ENCODE results near the gene ADD3. TPM values are rescaled to one million over a fixed set of nuclear protein-coding genes. Genes with fewer than 3 reads are reported as not detected.

The ADD3 gene
- 100 to 1,000 TPM; 139 to 143 TPM for total RNA-seq
- long read RNA-seq, full-length matches to known transcripts: 176 of 284 reads
- long read RNA-seq, partial matches to known transcripts: 34 of 284 reads
- long read RNA-seq, other reads (novel, unspliced or antisense): 74 of 284 reads

GRCh38 chr10:110007701-110008517, at the start of gene ADD3:
ADD3 (plus strand) TSS chr10:110007984; CDS start chr10:110100654, 92,670 bp downstream.
- ATAC-seq: peak; percentile 78
- peak; percentile 95 to 98 for DNase-seq
- intact Hi-C loops (cut with DNase I, micrococcal nuclease): no loop called here

GRCh38 chr10:109958059-109958458, 49.7 kb upstream of the ADD3 start:
- intact Hi-C loops (cut with DNase I, micrococcal nuclease): no loop called here
- no peak for DNase-seq
- no peak for ATAC-seq

- ATAC-seq: no peak
- no peak for DNase-seq
- intact Hi-C loops (cut with DNase I, micrococcal nuclease): no loop called here
Observed at GRCh38 chr10:109959259-109960145, 48.3 kb upstream of the ADD3 start.

GRCh38 chr10:109960682-109961081, 47.1 kb upstream of the ADD3 start:
- ATAC-seq (no peak), DNase-seq (no peak)
- intact Hi-C loops (cut with DNase I, micrococcal nuclease): no loop called here

- ATAC-seq (peak; percentile 66), DNase-seq (peak in 1 of 2 donors; percentile 40)
Observed at GRCh38 chr10:109961174-109962001, 46.4 kb upstream of the ADD3 start.

GRCh38 chr10:109962247-109962646, 45.5 kb upstream of the ADD3 start:
- no peak for ATAC-seq
- intact Hi-C loops (cut with DNase I, micrococcal nuclease): no loop called here
- no peak for DNase-seq

More at GRCh38 chr10:109961174-109962001, 46.4 kb upstream of the ADD3 start:
- intact Hi-C loops (cut with DNase I, micrococcal nuclease): no loop called here

- ATAC-seq (no peak), DNase-seq (no peak)
- intact Hi-C loops (cut with DNase I, micrococcal nuclease): no loop called here
Observed at GRCh38 chr10:109963439-109963838, 44.3 kb upstream of the ADD3 start.

- no peak for DNase-seq
- no peak for ATAC-seq
- intact Hi-C loops (cut with DNase I, micrococcal nuclease): no loop called here
Observed at GRCh38 chr10:109964318-109964717, 43.5 kb upstream of the ADD3 start.

GRCh38 chr10:109966961-109967738, 40.6 kb upstream of the ADD3 start:
- intact Hi-C loops (cut with DNase I, micrococcal nuclease): no loop called here
- DNase-seq (peak in 1 of 2 donors; percentile 35), ATAC-seq (peak; percentile 26)

- intact Hi-C loops (cut with DNase I, micrococcal nuclease): no loop called here
- DNase-seq (no peak), ATAC-seq (no peak)
Observed at GRCh38 chr10:109967739-109968088, 40.1 kb upstream of the ADD3 start.

GRCh38 chr10:109968953-109969759, 38.6 kb upstream of the ADD3 start:
- intact Hi-C loops (cut with DNase I, micrococcal nuclease): no loop called here
- ATAC-seq (peak; percentile 88), DNase-seq (peak; percentile 41 to 63)

GRCh38 chr10:109969760-109970346, 37.9 kb upstream of the ADD3 start:
- DNase-seq: no peak
- intact Hi-C loops (cut with DNase I, micrococcal nuclease): no loop called here
- no peak for ATAC-seq

GRCh38 chr10:109971634-109972033, 36.1 kb upstream of the ADD3 start:
- no peak for ATAC-seq
- intact Hi-C loops (cut with DNase I, micrococcal nuclease): no loop called here
- DNase-seq: no peak

- DNase-seq: no peak
- intact Hi-C loops (cut with DNase I, micrococcal nuclease): no loop called here
Observed at GRCh38 chr10:109972372-109973001, 35.3 kb upstream of the ADD3 start.

GRCh38 chr10:109973326-109973829, 34.4 kb upstream of the ADD3 start:
- intact Hi-C loops (cut with DNase I, micrococcal nuclease): no loop called here
- ATAC-seq (no peak), DNase-seq (no peak)

More at GRCh38 chr10:109972372-109973001, 35.3 kb upstream of the ADD3 start:
- ATAC-seq: no peak

GRCh38 chr10:109974504-109975191, 33.1 kb upstream of the ADD3 start:
- DNase-seq (peak in 1 of 2 donors; percentile 49), ATAC-seq (peak; percentile 81)
- intact Hi-C loops (cut with DNase I, micrococcal nuclease): no loop called here
